GM21528 (cell line): ENCODE measurements around the gene TRAT1.

Experiments used
- ATAC-seq: cut with Tn5 transposase; IDR thresholded peaks from one replicate; pipeline ENCODE4 v1.9.1; 2021; ENCODE audit warnings: mild to moderate bottlenecking, moderate library complexity; ENCODE audit not compliant: unreplicated experiment, low FRiP score

The TRAT1 gene

GRCh38 chr3:108847187-108847586 lies 24.6 kb downstream of the TRAT1 start:
- ATAC-seq, result no peak

- no peak for ATAC-seq
Measured at GRCh38 chr3:108849075-108849474, 26.5 kb downstream of the TRAT1 start.

DNA sequence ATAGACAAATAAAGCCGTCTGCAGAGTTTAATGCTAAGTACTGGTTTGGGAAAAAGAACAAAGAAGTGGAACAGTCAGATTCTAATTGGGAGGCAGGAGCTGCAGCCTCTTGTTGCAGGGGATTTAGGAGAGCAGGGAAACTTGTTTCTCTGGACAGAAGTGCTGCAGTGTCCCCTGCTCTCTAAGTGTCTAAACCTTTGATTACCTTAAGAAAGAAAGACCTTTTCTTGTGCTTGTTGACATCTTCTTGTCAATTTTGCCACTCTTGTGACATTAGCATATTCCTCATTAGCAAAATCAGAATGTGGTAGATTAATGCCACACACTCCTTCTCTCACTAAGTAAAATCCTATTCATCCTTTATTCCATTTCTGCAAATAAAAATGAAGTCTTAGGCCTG lies 38.8 kb downstream of the TRAT1 start:
- ATAC-seq, result no peak

- ATAC-seq, result no peak
Measured at GRCh38 chr3:108862865-108863798, 40.5 kb downstream of the TRAT1 start.

DNA sequence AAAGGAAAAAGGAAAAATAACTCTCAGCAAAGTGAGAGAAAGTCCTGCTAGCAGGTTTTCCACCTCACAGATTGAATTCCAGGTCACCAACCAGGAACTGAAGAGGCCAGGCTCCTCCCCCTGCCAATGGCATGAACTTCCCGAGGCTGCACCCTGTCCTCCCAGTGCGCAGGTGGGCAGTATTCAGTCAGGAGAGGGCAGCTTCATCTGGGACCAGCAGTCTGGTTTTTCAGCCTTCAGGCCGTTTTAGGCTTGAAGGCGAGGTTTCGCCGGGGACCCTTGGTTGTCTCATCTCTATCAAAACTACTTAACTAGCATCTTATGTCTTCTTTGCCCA lies 41.2 kb downstream of the TRAT1 start:
- no peak for ATAC-seq

DNA sequence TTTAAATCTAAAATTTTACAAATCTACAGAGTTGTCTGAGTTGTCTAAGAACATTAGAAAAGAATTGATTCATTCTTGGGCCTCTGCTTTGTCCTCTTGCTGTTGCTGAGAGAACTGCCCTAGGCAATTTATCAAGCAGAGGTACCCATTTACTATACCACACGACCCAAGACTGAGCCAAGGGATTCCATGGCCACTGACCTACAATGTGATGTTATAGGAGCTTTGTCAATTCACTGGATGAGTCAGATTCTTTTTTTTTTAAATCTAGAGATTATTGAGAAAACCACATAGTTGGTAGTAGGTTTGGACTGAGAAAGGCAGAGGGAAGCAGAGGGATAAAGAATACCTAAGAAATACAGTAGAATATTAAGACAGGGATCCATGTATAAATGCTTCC lies 55.3 kb downstream of the TRAT1 start:
- no peak for ATAC-seq

DNA sequence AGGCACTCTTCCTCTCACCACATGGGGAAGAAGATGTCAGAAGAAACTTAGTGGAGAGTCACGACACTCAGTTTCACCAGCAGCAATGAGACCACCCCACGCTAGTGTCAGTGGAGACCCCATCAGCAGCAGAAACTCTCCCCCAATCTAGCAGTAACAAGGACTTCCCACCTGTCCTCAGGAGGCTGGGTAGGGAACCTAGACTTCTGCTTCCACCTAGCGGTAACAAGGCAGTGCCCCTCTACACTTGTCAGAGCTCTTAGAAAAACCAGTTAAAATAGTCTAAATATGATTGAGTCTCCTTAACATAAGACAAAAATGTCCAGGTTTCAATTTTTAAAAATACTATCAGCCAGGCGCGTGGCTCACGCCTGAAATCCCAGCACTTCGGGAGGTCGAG lies 57.3 kb downstream of the TRAT1 start:
- ATAC-seq, result no peak

- no peak for ATAC-seq
Measured at GRCh38 chr3:108882762-108883161, 60.2 kb downstream of the TRAT1 start.

- no peak for ATAC-seq
Measured at GRCh38 chr3:108883373-108883772, 60.8 kb downstream of the TRAT1 start.

GRCh38 chr3:108887121-108887520 lies 64.5 kb downstream of the TRAT1 start:
- ATAC-seq, result no peak

GRCh38 chr3:108887777-108888176 lies 65.2 kb downstream of the TRAT1 start:
- no peak for ATAC-seq

- ATAC-seq, result no peak
Measured at GRCh38 chr3:108891833-108892232, 69.2 kb downstream of the TRAT1 start.

DNA sequence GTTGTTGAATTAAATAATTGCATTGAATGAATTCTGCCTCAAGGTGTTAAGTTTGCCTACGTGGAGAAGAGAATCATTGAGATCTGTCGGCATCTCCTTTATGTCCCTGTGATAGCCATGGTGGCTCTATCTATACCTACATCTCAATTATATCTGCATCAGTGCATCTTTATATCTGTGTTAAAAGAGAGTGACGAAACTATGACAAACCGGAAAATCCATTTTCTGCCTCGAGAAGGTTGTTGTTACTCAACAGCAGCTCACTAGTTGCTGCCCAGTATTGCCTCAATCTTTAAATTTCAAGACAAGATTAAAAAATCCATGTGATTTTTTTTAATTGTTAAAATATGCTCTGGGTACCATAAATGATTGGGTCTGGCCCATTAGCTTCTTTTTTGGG lies 72.4 kb downstream of the TRAT1 start:
- ATAC-seq, result no peak

DNA sequence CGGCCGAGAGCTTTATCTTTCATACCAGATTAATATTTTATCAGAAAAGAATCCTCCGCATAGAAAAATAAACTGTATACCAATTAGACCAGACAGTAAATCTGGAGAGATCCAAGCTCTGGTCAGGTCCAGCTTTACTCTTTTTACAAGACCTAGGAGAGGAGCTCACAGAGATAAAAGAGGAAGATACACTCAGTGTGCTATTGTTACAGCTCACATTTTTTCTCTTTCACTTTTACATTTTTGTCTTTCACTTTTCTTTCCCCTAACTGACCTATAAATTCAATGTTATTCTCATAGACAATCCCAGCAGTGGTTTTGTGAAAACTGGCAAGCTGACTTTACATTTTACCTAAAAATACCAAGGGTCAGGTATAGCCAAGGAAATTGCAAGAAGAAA lies 75.3 kb downstream of the TRAT1 start:
- no peak for ATAC-seq

- no peak for ATAC-seq
Measured at GRCh38 chr3:108899530-108899929, 76.9 kb downstream of the TRAT1 start.
